Right ventricle myocardium superior (tissue), 1 donor: ENCODE data around the gene PLK2. TPM values are rescaled to one million over a fixed set of nuclear protein-coding genes. Genes with fewer than 3 reads are reported as not detected.

Experiments
- ATAC-seq: fragments of 200-7000 bp; cut with Tn5 transposase; one replicate; pipeline ENCODE4 v1.9.1; 2020; ENCODE audit warnings: mild to moderate bottlenecking; ENCODE audit not compliant: poor library complexity
- DNase-seq: peaks from one replicate; pipeline ENCODE4 v3.0.0-alpha.2; 2020
- intact Hi-C: fragments of 100-400 bp; cut with DNase I; formaldehyde crosslinking; loops from one replicate; pipeline ENCODE4 v1.11.2; 2022
- total RNA-seq: library from RNA; stranded (reverse); fragmentation: NEBNext Ultra II Directional; extraction: Animal tissue kit (Norgen Biotek cat#: 25700); gene quantifications from one replicate; pipeline ENCODE4 v1.2.1, GENCODE V29; 2021
- donor health status: DM: no; HTN: yes; CAD: no; lungs with severe emphysema.

The PLK2 gene
- total RNA-seq, 1 donor from 2014 or later: 63.6 TPM

GRCh38 chr5:58455066-58455465 lies 4.8 kb downstream of the PLK2 start:
- DNase-seq (no peak), ATAC-seq (no peak)
- intact Hi-C loops: loop anchor here (10.0 kb wide), 3 partner anchors 90 to 380 kb away; no protein-coding TSS in a partner anchor

DNA sequence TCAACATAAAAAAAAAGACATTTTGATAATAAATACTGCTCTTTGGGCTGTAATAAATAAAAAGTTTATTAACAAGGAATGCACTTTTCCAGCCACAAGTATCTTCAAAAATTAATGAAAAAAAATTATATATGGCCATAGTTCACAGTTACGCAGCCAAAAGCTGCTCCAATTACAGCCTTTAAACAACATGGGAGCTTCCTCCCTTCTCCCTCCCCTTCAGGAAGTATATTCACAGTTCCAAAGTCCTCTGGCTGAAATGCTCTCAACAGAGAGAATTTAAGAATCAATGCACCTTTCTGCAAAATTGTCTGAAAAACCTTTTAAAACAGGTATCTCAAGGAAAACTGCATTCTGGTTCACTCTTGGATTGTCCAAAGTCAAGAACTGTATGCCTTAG lies 5.9 kb downstream of the PLK2 start:
- intact Hi-C loops: loop anchor here (10.0 kb wide), 3 partner anchors 89 to 379 kb away; no protein-coding TSS in a partner anchor
- ATAC-seq: no peak
- no peak for DNase-seq

DNA sequence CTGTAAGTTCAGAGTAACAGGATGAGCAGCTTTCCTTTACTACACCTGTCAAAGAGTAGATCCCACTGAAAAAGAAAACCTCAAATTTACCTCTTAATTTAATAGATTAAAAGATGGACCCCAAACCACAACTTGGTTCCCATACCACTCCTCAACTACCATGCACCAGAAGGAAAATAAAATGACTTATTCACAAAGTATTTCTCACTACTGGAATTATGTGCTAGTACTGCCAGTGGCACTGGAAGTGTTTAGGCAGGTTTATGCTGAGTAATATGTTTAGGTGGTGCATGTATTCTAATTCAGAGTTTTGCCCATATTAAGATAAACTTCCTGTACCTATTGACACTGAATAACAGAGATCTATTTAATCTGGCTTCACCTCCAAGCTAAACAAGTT lies 6.6 kb downstream of the PLK2 start:
- ATAC-seq (no peak), DNase-seq (no peak)
- intact Hi-C loops: loop anchor here (10.0 kb wide), 3 partner anchors 89 to 379 kb away; no protein-coding TSS in a partner anchor

GRCh38 chr5:58452566-58453258 lies 7.2 kb downstream of the PLK2 start:
- DNase-seq: no peak
- no peak for ATAC-seq
- intact Hi-C loops: loop anchor here (10.0 kb wide), 3 partner anchors 88 to 378 kb away; no protein-coding TSS in a partner anchor

- intact Hi-C loops: loop anchor here (10.0 kb wide), 3 partner anchors 87 to 377 kb away; no protein-coding TSS in a partner anchor
- no peak for DNase-seq
- ATAC-seq: no peak
These were observed 7.9 kb downstream of the PLK2 start for GRCh38 chr5:58451732-58452565.

- no peak for ATAC-seq
- intact Hi-C loops: loop anchor here (10.0 kb wide), 3 partner anchors 86 to 376 kb away; no protein-coding TSS in a partner anchor
- no peak for DNase-seq
These were observed 8.9 kb downstream of the PLK2 start for GRCh38 chr5:58450811-58451629.

- no peak for ATAC-seq
- intact Hi-C loops: loop anchor here (10.0 kb wide), 3 partner anchors 85 to 375 kb away; no protein-coding TSS in a partner anchor
- DNase-seq: no peak
These were observed 9.9 kb downstream of the PLK2 start for GRCh38 chr5:58450018-58450417.

- DNase-seq: no peak
- intact Hi-C loops: no loop called here
- no peak for ATAC-seq
These were observed 12.7 kb downstream of the PLK2 start for GRCh38 chr5:58447226-58447625.

DNA sequence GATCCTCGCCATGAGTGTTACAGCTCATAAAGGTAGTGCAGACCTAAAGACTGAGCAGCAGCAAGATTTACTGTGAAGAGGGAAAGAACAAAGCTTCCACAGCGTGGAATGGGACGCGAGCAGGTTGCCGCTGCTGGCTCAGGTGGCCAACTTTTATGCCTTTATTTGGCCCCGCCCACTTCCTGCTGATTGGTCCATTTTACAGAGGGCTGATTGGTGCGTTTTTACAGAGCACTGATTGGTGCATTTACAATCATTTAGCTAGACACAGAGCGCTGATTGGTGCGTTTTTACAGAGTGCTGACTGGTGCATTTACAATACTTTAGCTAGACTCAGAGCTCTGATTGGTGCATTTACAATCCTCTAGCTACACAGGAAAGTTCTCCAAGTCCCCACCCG lies 13.9 kb downstream of the PLK2 start:
- ATAC-seq: no peak
- intact Hi-C loops: no loop called here
- no peak for DNase-seq

GRCh38 chr5:58444805-58445204 lies 15.1 kb downstream of the PLK2 start:
- intact Hi-C loops: no loop called here
- DNase-seq (no peak), ATAC-seq (no peak)

DNA sequence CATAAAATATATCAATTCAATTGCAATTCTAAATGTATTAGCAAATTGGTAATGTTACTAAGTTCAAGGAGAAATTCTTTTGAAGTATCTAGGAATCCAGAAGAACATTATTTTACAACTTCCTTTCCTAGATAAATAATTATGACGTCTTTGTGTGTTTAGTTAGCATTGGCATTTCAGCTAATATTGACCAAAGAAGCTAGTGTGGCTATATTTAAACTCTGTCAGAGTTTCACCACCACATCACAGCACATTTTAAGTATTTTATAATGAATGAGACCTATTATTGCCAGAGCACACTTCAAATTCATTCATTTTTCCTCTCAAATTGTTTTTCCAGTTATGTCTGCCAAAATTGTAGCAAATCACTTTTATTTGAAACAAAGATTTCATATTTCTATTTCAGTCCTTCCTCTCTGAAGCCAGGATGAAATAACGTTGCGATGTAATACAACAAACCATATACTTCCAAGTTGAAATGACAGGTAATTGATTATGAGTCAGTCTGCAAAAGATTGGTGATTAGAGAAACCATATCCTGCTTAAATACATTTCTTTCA lies 18.9 kb downstream of the PLK2 start:
- DNase-seq (no peak), ATAC-seq (no peak)
- intact Hi-C loops: no loop called here

DNA sequence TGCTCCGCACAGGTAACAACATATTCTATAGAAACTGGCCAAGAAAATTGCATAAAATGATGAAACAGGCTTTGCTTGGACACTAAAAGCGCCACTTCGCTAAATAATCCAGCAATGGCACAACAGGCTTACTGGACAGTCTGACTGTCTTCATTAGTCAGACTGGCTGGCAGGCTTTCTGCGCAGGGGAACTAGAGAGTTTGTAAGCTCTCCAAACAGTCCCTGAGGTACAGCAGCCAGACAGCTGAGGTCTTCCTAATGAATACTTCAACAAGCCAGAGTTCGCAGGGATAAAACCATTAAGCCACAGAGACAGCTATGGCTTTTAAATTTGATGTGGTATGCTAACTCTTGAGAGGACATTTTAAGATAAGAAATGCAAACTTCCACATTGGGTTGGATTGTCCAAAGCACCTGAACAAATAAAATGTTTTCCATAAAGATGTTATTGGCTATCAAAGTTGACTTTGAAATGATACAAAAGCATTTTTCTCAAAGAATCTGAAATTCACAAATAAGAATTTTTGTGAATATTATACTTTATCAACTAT lies 20.7 kb downstream of the PLK2 start:
- ATAC-seq (no peak), DNase-seq (no peak)
- intact Hi-C loops: no loop called here

GRCh38 chr5:58437661-58438060 lies 22.2 kb downstream of the PLK2 start:
- intact Hi-C loops: no loop called here
- ATAC-seq: no peak
- no peak for DNase-seq

DNA sequence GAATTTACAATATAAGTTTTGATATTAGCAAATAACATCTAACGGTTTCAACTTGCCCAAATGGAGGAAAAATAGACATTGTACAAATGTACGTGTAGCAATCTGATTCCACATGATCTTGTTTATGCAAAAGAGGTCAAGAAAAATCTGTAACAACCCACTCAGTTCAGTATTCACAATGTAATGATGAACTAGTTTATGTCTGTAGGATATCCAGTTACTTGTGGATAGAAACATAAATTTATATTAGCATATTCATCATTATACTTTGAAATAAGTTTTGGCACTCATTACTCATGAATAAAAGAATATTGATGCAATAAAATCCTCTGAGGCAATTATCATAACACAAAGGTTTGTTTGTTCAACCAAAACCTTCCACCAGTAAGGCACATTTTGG lies 28.1 kb downstream of the PLK2 start:
- intact Hi-C loops: no loop called here
- ATAC-seq: no peak
- no peak for DNase-seq

DNA sequence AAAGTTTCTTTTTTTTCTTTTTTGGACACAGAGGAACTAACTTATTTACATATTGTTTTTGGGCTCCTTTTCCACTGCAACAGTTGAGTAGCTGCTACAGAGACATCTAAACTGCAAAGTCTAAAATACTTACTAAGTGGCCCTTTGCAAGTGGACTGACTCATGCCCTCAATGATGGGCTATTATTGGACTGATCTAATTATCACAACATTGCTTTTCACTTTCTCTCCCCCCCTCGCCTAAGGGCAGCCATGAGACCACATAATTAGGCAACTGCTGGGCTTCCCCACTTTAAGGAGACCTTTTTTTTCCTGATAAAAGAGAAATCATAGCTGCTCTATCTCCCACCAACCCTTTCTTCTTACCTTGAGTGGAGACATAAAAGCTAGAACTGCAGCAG lies 47.0 kb downstream of the PLK2 start:
- intact Hi-C loops: no loop called here
- no peak for ATAC-seq
- no peak for DNase-seq

GRCh38 chr5:58412081-58412480 lies 47.8 kb downstream of the PLK2 start:
- intact Hi-C loops: no loop called here
- ATAC-seq (no peak), DNase-seq (no peak)

DNA sequence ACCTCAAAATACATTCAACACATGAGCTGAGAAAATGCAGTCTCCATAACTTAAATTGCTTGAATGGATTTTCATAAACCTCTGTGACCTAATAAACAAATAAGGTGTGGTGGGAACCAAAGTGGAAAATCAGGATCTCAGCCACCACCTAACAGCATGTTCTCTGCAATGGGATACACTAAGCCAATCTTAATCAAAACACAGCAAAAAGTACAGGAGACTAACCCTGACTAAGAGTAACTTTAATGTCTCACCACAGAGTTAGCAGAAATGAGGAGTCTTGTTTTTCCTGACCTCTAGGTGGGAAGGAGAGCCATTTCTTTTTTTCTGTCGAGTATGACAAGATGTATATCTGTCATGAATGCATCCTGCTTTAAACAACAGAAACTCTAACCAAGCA lies 48.5 kb downstream of the PLK2 start:
- ATAC-seq (no peak), DNase-seq (no peak)
- intact Hi-C loops: no loop called here

DNA sequence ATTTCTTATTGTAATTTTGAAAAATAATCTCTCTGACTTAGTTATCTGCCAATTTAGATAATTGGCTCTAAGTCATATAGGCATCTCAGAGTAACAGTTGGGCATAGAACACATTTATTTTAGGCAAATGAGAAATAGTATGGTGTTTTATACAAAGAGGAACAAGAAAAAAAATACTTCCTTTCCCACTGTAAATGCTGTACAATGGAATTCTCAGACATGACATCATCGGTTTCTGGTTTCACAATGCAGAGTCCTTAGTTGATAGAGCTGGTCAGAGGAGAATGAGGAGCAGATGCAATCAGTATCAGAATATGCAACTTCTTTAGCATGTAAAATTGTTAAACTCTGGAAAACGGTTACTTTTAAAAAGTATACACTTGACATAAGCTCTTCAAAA lies 49.4 kb downstream of the PLK2 start:
- DNase-seq (no peak), ATAC-seq (peak; percentile 53)
- intact Hi-C loops: no loop called here
